HG02884 (cell line): ENCODE data around the gene ZNF550.
"Not testable (repeated sequence)": the region's sequence is repeated elsewhere in the genome, so short reads cannot be mapped to it uniquely, and the experiment has no call there.

ENCODE experiments used
- ATAC-seq: cut with Tn5 transposase; IDR thresholded peaks from one replicate; pipeline ENCODE4 v1.9.1; 2021; ENCODE audit warnings: mild to moderate bottlenecking, moderate library complexity; ENCODE audit not compliant: unreplicated experiment

ZNF550 gene

DNA sequence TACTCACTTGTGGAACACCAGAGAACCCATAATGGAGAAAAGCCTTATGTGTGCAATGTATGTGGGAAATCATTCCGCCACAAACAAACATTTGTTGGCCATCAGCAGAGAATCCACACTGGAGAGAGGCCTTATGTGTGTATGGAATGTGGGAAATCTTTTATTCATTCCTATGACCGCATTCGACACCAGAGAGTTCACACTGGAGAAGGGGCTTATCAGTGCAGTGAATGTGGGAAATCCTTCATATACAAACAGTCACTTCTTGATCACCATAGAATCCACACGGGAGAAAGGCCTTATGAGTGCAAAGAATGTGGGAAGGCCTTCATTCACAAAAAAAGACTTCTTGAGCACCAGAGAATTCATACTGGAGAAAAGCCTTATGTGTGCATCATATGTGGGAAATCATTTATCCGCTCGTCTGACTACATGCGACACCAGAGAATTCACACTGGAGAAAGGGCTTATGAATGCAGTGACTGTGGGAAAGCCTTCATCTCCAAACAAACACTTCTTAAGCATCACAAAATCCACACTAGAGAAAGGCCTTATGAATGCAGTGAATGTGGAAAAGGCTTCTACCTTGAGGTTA, 21.6 kb downstream of the ZNF550 start:
- no peak for ATAC-seq

DNA sequence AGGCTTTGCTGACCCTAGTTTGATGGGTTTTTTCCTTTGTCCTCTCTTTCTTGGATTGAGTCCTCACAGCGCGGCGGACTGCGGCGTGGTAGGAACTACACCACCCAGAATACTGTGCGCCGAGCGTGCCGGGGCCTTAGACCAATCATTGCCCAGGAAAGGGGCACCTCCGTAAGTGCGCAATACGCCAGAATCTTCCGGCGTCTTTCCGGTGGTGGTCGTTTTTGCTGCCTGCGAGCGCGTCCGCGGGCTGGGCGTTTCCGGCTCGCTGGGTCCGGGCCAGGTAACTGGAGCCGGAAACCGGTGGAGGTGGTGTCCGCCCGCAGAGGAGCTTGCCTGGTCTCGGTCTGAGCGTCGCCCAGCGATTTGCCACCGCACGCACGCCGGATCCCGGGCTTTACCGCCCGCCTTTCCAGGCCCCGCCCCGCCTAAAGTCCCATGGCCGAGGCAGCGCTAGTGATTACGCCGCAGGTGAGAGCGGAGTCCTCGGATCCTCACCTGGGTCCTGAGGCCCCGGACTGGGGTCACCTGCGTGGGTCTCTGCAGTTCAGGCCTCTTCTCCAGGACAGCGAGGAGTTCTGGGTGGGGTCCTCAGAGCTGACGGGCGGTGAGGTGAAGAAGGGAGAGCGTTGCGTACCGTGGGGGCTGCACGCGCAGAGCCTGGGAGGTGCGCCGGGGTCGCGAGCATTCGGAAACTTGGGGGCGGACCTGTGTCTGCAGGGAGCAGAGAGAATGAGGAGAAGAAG, 32.4 kb downstream of the ZNF550 start, which contains the start of gene ZNF549:
ZNF549 (plus strand) TSS at position 221 of the 746 bp plus-strand sequence; CDS start at position 439, 218 bp downstream.
- ATAC-seq, result peak; percentile 98

DNA sequence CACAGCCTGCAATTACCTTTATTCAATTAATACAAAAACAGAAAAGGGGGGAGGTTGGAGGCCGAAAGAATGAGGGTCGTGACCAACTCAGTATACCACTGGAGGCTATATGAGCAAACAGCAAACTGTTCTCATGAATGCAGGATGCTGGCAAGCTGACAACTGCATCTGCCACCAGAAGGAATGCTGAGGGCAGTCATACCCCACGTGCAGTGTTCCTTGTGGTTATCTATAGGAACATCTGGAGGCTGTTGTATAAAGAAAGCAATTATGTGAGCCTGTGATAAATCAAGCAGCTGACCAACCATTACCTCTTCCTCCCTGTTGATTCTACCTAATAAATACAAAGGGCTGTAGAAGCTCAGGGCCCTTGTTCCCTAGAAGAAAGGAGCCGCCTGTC, 41.6 kb downstream of the ZNF550 start:
- ATAC-seq, result not testable (repeated sequence)

DNA sequence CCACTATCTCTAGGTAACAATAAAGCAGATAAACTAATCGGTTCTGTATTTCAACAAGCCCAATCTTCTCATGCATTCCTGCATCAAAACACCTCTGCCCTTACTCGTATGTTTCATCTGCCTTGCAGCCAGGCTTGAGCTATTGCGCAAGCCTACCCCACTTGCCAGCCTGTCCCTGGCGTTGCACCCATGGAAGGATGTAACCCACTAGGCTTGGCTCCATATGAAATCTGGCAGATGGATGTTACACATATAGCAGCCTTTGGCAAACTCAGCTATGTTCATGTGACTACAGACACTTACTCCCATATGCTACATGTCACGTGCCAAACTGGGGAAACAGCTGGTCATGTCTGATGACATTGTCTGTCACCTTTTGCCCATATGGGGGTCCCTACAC, 44.4 kb downstream of the ZNF550 start:
- no peak for ATAC-seq

DNA sequence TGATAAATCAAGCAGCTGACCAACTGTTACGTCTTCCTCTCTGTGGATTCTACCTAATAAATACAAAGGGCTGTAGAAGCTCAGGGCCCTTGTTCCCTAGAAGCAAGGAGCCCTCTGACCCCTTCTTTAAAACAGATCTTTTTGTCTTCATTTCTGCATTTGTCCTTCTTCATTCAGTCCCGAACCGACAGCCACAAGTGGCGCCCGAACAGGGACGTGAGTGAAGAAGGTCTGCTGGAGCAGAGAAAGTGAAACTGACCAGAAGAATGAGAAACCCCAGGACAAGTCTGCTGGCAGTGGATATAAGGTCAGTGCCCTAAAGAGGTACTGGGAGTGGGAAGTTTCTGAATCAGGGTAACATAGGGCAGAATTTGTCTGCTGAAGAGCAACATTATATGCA, 46.8 kb downstream of the ZNF550 start:
- ATAC-seq, result no peak

DNA sequence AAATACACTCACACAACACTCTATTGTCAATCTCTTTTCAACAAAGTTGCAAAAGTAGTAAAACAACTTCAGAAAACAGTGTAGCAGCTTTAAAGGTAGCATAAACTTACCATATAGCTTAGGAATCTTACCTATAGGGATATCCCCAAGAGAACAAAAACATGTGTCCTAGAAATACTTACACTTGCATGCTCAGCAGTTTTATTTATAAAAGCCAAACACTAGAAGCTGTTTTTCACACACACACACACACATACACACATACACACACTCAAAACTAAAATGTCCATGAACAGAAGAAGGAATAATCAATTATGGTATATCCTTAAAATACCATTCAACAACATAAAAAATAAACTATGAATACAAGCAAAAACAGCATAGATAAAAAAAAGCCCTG, 48.2 kb downstream of the ZNF550 start:
- ATAC-seq, result no peak

DNA sequence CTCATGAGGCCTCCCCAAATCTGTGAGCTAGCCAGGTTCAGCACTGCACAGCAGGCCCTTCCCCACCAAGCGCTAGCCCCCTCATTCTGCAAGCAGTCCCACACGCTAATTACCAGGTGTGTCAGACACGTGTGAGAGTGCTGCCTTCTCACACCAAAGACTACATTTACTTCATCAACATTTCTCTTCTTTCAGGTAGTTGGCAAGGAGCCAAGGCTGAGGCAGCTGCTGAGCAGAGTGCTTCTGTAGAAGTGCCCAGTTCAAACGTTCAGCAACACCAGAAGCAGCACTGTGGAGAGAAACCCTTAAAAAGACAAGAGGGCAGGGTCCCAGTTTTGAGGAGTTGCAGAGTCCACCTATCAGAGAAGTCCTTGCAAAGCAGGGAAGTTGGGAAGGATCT, 53.5 kb downstream of the ZNF550 start:
- no peak for ATAC-seq

DNA sequence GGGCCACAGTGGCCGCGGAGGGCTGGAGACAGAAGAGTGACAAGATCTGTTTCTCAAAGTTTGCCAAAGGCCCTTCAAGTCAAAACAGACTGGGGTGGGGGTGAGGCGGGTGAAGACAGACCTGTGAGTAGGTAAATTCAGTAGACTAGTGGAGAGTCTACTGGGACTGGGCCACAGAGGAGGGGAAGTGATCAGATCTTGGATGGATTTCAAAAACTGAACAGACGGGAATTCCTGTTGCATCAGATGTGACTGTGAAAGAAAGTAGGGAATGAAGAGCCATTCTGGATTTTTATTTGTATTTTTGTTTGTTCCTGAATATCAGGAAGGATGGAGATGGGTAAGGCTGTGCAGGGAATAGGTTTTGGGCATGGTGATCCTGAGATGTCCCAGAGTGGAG, 59.3 kb downstream of the ZNF550 start:
- ATAC-seq, result not testable (repeated sequence)

DNA sequence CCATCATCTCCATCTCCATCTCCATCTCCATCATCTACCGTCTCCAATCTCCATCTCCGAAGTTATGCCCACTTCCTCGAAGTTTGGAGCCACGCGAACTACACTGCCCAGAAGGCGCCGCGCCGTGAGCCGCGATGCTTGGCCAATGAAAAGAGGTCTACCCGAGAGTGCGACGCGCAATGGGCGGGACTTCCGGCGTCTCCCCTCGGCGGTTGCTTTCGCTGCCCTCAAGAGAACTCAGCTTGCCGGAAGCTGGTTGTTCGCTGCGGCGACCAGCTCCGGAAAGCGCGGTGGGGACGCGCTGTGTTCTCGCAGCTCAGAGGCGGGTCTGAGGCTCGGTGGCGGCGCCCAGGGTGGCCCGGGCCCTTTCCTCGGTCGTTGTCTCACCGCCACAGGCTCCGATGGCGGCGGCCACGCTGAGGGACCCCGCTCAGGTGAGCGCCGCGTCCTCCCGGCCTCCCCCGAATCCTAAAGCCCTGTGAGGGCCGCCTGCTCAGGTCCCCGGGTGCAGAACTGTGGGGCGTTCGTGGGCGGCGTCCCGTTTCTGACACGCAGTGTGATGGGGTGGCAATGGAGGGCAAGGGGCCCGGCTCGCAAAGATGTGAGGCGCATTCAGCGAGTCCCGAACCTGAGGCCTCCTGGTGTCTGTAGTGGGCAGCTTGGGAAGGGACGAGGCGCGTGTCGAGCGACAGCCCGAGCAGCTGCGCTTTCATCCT, 59.8 kb downstream of the ZNF550 start, which contains the start of gene ZNF773:
ZNF773 (plus strand) TSS at position 259 of the 716 bp plus-strand sequence; CDS start at position 402, 143 bp downstream.
- peak; percentile 95 for ATAC-seq

DNA sequence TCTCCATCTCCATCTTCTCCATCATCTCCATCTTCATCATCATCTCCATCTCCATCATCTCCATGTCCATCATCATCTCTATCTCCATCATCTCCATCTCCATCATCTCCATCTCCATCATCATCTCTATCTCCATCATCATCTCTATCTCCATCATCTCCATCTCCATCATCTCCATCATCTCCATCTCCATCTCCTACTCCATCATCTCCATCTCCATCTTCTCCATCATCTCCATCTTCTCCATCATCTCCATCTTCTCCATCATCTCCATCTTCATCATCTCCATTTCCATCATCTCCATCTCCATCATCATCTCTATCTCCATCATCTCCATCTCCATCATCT, 60.4 kb downstream of the ZNF550 start:
- not testable (repeated sequence) for ATAC-seq

DNA sequence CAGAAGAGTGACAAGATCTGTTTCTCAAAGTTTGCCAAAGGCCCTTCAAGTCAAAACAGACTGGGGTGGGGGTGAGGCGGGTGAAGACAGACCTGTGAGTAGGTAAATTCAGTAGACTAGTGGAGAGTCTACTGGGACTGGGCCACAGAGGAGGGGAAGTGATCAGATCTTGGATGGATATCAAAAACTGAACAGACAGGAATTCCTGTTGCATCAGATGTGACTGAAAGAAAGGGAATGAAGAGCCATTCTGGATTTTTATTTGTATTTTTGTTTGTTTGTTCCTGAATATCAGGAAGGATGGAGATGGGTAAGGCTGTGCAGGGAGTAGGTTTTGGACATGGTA, 71.4 kb downstream of the ZNF550 start:
- ATAC-seq, result not testable (repeated sequence)

DNA sequence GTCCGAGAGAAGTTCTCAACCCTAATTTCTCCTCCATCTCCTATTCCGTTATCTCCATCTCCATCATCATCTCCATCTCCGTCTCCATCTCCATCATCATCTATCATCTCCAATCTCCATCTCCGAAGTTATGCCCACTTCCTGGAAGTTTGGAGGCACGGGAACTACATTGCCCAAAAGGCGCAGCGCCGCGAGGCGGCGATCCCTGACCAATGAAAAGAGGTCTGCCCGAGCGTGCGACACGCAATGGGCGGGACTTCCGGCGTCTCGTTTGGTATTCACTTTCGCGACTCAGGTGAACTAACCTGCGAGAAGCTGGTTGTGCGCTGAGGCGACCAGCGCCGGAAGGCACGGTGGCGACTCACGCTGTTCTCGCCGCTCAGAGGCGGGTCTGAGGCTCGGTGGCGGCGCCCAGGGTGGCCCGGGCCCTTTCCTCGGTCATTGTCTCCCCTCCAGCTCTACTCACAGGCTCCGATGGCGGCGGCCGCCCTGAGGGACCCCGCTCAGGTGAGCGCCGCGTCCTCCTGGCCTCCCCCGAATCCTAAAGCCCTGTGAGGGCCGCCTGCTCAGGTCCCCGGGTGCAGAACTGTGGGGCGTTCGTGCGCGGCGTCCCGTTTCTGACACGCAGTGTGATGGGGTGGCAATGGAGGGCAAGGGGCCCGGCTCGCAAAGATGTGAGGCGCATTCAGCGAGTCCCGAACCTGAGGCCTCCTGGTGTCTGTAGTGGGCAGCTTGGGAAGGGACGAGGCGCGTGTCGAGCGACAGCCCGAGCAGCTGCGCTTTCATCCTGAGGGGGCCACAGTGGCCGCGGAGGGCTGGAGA, 72.0 kb downstream of the ZNF550 start, which contains the start of gene ZNF419:
ZNF419 (plus strand) TSS at position 274 of the 822 bp plus-strand sequence; CDS start at position 475, 201 bp downstream.
- ATAC-seq, result peak; percentile 87
